B cell (primary cell): ENCODE results near the gene SH3RF1.

Experiments used
- EZH2 ChIP-seq: IDR thresholded peaks from 2 replicates; pipeline ENCODE4 v1.6.1; 2012; ENCODE audit warnings: borderline replicate concordance, low read depth, mild to moderate bottlenecking, moderate library complexity, low read length; ENCODE audit not compliant: insufficient read depth, poor library complexity, severe bottlenecking
- TF ChIP-seq, protein P1 (sequence below): fragments of 200-600 bp; IDR thresholded peaks from one replicate; pipeline ENCODE4 v1.8.0; 2022; ENCODE audit warnings: antibody characterized with exemption, mild to moderate bottlenecking

DNA sequence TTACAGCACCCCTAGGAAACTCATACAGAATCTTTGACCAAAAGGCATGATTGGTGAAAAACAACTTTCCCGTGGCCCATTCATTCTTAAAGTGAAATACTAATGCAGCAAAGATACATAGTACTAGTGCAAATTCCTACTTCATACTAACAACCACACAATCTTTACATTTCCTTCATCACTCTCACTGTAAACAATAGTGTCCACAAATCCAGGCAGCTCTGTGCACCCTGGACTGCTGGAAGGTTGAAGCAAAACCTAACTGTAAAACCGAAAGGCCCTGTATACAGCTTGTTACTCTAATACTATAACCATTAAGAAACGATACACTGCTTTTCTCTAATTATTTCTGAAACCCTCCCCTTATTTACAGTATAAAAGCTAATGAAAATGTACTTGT lies 82.6 kb downstream of the SH3RF1 start:
- TF ChIP-seq, protein P1, sequence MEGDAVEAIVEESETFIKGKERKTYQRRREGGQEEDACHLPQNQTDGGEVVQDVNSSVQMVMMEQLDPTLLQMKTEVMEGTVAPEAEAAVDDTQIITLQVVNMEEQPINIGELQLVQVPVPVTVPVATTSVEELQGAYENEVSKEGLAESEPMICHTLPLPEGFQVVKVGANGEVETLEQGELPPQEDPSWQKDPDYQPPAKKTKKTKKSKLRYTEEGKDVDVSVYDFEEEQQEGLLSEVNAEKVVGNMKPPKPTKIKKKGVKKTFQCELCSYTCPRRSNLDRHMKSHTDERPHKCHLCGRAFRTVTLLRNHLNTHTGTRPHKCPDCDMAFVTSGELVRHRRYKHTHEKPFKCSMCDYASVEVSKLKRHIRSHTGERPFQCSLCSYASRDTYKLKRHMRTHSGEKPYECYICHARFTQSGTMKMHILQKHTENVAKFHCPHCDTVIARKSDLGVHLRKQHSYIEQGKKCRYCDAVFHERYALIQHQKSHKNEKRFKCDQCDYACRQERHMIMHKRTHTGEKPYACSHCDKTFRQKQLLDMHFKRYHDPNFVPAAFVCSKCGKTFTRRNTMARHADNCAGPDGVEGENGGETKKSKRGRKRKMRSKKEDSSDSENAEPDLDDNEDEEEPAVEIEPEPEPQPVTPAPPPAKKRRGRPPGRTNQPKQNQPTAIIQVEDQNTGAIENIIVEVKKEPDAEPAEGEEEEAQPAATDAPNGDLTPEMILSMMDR, result no peak
- no peak for TF ChIP-seq EZH2
